Spleen (tissue), 7 donors: ENCODE results near the gene LNX1.

Experiments
- POLR2AphosphoS5 ChIP-seq, 3 donors: sonication (generic); formaldehyde crosslinking; IDR thresholded peaks; one replicate each; pipeline ENCODE4 v1.5.1; 2017; ENCODE audit warnings: antibody characterized with exemption in 3 of 3
- TF ChIP-seq, protein P1 (sequence below), 11 experiments: fragments of 200-600 bp in 7 of 11; fragments of 450-650 bp in 4 of 11; sonication (generic) in 4 of 11; IDR thresholded peaks in 8 of 11; conservative IDR thresholded peaks in 3 of 11; 1 replicate in 7 of 11; 2 replicates in 4 of 11; pipeline versions ENCODE4 v1.4.0 to v1.8.0; 2016 to 2021; ENCODE audit warnings: antibody characterized with exemption in 11 of 11, inconsistent platforms in 4 of 11, mild to moderate bottlenecking in 1 of 11
- donor health status: DM: no; HTN: no; CAD: no; lungs with moderate emphysema.
- donor health status: DM: no; HTN: no; CAD: no.
- donor health status: DM: no; HTN: no; CAD: no.

DNA sequence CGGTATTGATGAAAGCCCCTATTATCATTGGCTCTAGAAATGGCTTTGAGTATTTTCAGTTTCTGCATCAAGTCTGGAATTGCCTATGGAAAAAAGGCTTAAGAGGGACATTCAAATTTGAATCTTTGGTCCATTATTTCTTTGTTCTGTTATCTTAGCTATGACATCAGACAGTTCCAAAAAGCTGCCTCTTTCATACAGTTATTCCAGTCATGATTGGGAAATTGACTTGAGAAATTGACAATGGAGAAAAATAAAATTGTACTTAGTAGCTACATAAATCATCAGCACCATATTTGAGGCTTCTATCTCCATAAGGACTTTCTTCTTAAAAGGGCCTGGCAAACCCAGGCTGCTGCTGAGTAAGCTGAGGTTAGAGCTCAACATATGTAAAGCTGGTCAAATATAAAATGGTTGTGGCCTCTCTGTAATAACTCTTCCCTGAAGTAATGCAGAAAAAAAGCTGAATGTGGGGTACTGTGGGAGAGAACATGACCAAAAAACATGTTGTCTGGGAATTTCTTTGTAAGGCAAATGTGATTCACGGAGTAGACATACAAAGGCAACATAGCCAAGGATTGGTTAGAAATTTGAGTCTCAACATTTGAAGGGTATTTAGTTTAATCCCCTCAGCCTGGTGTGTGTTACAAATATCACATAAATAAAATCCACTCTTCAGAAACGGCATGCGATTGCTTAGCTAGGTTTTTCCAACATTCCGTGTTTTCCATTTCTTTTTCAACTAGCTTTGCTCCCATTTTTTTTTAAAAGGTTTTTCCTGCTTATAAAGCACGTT is 100.9 kb downstream of the LNX1 start:
- TF ChIP-seq, protein P1, sequence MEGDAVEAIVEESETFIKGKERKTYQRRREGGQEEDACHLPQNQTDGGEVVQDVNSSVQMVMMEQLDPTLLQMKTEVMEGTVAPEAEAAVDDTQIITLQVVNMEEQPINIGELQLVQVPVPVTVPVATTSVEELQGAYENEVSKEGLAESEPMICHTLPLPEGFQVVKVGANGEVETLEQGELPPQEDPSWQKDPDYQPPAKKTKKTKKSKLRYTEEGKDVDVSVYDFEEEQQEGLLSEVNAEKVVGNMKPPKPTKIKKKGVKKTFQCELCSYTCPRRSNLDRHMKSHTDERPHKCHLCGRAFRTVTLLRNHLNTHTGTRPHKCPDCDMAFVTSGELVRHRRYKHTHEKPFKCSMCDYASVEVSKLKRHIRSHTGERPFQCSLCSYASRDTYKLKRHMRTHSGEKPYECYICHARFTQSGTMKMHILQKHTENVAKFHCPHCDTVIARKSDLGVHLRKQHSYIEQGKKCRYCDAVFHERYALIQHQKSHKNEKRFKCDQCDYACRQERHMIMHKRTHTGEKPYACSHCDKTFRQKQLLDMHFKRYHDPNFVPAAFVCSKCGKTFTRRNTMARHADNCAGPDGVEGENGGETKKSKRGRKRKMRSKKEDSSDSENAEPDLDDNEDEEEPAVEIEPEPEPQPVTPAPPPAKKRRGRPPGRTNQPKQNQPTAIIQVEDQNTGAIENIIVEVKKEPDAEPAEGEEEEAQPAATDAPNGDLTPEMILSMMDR (IDR thresholded peaks at IDR 0.05 in 8 of 11, conservative IDR thresholded peaks at IDR 0.05 in 3 of 11), result no peak
- no peak for TF ChIP-seq POLR2AphosphoS5 (IDR thresholded peaks at IDR 0.05)
